HepG2 (cell line): Measurements from ENCODE around the gene SBK1. TPM values are rescaled to one million over a fixed set of nuclear protein-coding genes. Genes with fewer than 3 reads are reported as not detected.
A peak's percentile ranks its signal among the peaks of the same experiment; 100 is the strongest.

Experiments
- ATM ChIP-seq: fragments of 450-650 bp; IDR thresholded peaks from 2 replicates; pipeline ENCODE4 v1.7.1; 2017; ENCODE audit warnings: mild to moderate bottlenecking, borderline replicate concordance
- EED ChIP-seq: sonication (generic); formaldehyde crosslinking; IDR thresholded peaks from 2 replicates; pipeline ENCODE4 v1.5.0; 2020; ENCODE audit warnings: mild to moderate bottlenecking, missing genetic modification reagents
- GLMP ChIP-seq: sonication (generic); formaldehyde crosslinking; IDR thresholded peaks from 2 replicates; pipeline ENCODE4 v1.9.0; 2021; ENCODE audit warnings: missing genetic modification reagents, mild to moderate bottlenecking, borderline replicate concordance
- HDAC1 ChIP-seq: sonication (generic); formaldehyde crosslinking; IDR thresholded peaks from 2 replicates; pipeline ENCODE4 v1.5.1; 2020; ENCODE audit warnings: mild to moderate bottlenecking, missing genetic modification reagents
- HNRNPL ChIP-seq: fragments of 200-400 bp; formaldehyde crosslinking; IDR thresholded peaks from 2 replicates; pipeline ENCODE4 v1.6.1; 2017; ENCODE audit warnings: mild to moderate bottlenecking, low read depth, low read length
- NFYC ChIP-seq: IDR thresholded peaks from 2 replicates; pipeline ENCODE4 v1.6.1; 2016; ENCODE audit warnings: missing genetic modification reagents, missing compliant biosample characterization
- REL ChIP-seq: sonication (generic); formaldehyde crosslinking; conservative IDR thresholded peaks from 2 replicates; pipeline ENCODE4 v1.8.0; 2022; ENCODE audit warnings: mild to moderate bottlenecking, missing genetic modification reagents, moderate library complexity
- REPIN1 ChIP-seq: sonication (generic); formaldehyde crosslinking; IDR thresholded peaks from 2 replicates; pipeline ENCODE4 v1.8.0; 2022; ENCODE audit warnings: missing genetic modification reagents, low read depth, mild to moderate bottlenecking, borderline replicate concordance
- SNAPC2 ChIP-seq: sonication (generic); formaldehyde crosslinking; IDR thresholded peaks from 2 replicates; pipeline ENCODE4 v1.8.1; 2022; ENCODE audit warnings: mild to moderate bottlenecking, missing genetic modification reagents
- SPEN ChIP-seq: sonication (generic); formaldehyde crosslinking; IDR thresholded peaks from 2 replicates; pipeline ENCODE4 v1.5.1; 2020; ENCODE audit warnings: low read depth, mild to moderate bottlenecking, missing genetic modification reagents
- TRAFD1 ChIP-seq: sonication (generic); formaldehyde crosslinking; IDR thresholded peaks from 2 replicates; pipeline ENCODE4 v1.5.1; 2020; ENCODE audit warnings: missing genetic modification reagents, mild to moderate bottlenecking, borderline replicate concordance
- ZNF251 ChIP-seq: sonication (generic); formaldehyde crosslinking; IDR thresholded peaks from 2 replicates; pipeline ENCODE4 v1.9.0; 2021; ENCODE audit warnings: mild to moderate bottlenecking, missing genetic modification reagents
- ZNF432 ChIP-seq: sonication (generic); formaldehyde crosslinking; IDR thresholded peaks from 2 replicates; pipeline ENCODE4 v1.5.0; 2020; ENCODE audit warnings: missing genetic modification reagents, mild to moderate bottlenecking, borderline replicate concordance
- ZNF563 ChIP-seq: sonication (generic); formaldehyde crosslinking; IDR thresholded peaks from 2 replicates; pipeline ENCODE4 v1.8.0; 2022; ENCODE audit warnings: mild to moderate bottlenecking, moderate library complexity, missing genetic modification reagents
- ZNF747 ChIP-seq: sonication (generic); formaldehyde crosslinking; IDR thresholded peaks from 2 replicates; pipeline ENCODE4 v1.8.1; 2023; ENCODE audit warnings: missing genetic modification reagents, mild to moderate bottlenecking, borderline replicate concordance
- ZNF75D ChIP-seq: sonication (generic); formaldehyde crosslinking; IDR thresholded peaks from 2 replicates; pipeline ENCODE4 v1.8.1; 2023; ENCODE audit warnings: missing genetic modification reagents, mild to moderate bottlenecking, borderline replicate concordance
- ZNF782 ChIP-seq: sonication (generic); formaldehyde crosslinking; IDR thresholded peaks from 2 replicates; pipeline ENCODE4 v1.4.0; 2020; ENCODE audit warnings: missing genetic modification reagents, mild to moderate bottlenecking, borderline replicate concordance
- ZNF816 ChIP-seq: sonication (generic); formaldehyde crosslinking; IDR thresholded peaks from 2 replicates; pipeline ENCODE4 v1.8.0; 2022; ENCODE audit warnings: missing genetic modification reagents, mild to moderate bottlenecking, borderline replicate concordance
- ZNF878 ChIP-seq: sonication (generic); formaldehyde crosslinking; IDR thresholded peaks from 2 replicates; pipeline ENCODE4 v1.8.1; 2023; ENCODE audit warnings: mild to moderate bottlenecking, missing genetic modification reagents, moderate library complexity
- polyA plus RNA-seq, 8 experiments: library from polyadenylated mRNA; depleted of rRNA in 3 of 8; stranded (reverse) in 7 of 8; unstranded in 1 of 8; fragments of >200 nt; fragmentation: Illumina TruSeq in 4 of 8; extraction: Trizol in 4 of 8; gene quantifications; 2 replicates each; pipeline versions ENCODE4 v1.2.1 to v1.2.3, GENCODE V29; 2011 to 2016; ENCODE audit warnings: low read depth in 4 of 8, missing spikeins in 1 of 8, mixed read lengths in 1 of 8; ENCODE audit not compliant: insufficient read depth in 1 of 8
- total RNA-seq, 5 experiments: library from RNA; depleted of rRNA; stranded (reverse); fragments of >200 nt; fragmentation: Illumina TruSeq; extraction: Trizol; gene quantifications; 2 replicates each; pipeline ENCODE4 v1.2.3, GENCODE V29; 2016; ENCODE audit warnings: low read depth in 1 of 5
- TF ChIP-seq, protein P1 (sequence below): sonication (generic); formaldehyde crosslinking; IDR thresholded peaks from 2 replicates; pipeline ENCODE4 v1.5.1; 2020; ENCODE audit warnings: missing genetic modification reagents, mild to moderate bottlenecking, borderline replicate concordance
- TF ChIP-seq, protein P2 (sequence below): sonication (generic); formaldehyde crosslinking; conservative IDR thresholded peaks from 2 replicates; pipeline ENCODE4 v1.4.0; 2020; ENCODE audit warnings: missing genetic modification reagents

SBK1 gene
- total and polyA plus RNA-seq, 2 of the 13 experiments (the other 11 are each of a cell fraction or from before 2014, with no cell fraction given), result 0.15 to 0.17 TPM

GRCh38 chr16:28324235-28324886 lies 32.0 kb downstream of the SBK1 start (continued):
- no peak for TF ChIP-seq ATM
- no peak for TF ChIP-seq ZNF747 (CRISPR knock-in tag)
- TF ChIP-seq GLMP (CRISPR knock-in tag), result no peak
- TF ChIP-seq ZNF878 (CRISPR knock-in tag), result no peak
- TF ChIP-seq ZNF816 (CRISPR knock-in tag), result no peak
- TF ChIP-seq REPIN1 (CRISPR knock-in tag), result no peak
- no peak for TF ChIP-seq TRAFD1 (CRISPR knock-in tag)
- TF ChIP-seq ZNF563, result no peak
- TF ChIP-seq ZNF782 (CRISPR knock-in tag), result no peak
- TF ChIP-seq EED, result no peak
- TF ChIP-seq NFYC (CRISPR knock-in tag), result no peak
- peak; percentile 52; the same call in 1 of the 2 replicates for TF ChIP-seq HDAC1 (CRISPR knock-in tag)
- TF ChIP-seq REL, result no peak
- no peak for TF ChIP-seq SPEN (CRISPR knock-in tag)
- no peak for TF ChIP-seq ZNF75D
- TF ChIP-seq HNRNPL, result no peak
- no peak for TF ChIP-seq ZNF251 (CRISPR knock-in tag)
- TF ChIP-seq, protein P1, sequence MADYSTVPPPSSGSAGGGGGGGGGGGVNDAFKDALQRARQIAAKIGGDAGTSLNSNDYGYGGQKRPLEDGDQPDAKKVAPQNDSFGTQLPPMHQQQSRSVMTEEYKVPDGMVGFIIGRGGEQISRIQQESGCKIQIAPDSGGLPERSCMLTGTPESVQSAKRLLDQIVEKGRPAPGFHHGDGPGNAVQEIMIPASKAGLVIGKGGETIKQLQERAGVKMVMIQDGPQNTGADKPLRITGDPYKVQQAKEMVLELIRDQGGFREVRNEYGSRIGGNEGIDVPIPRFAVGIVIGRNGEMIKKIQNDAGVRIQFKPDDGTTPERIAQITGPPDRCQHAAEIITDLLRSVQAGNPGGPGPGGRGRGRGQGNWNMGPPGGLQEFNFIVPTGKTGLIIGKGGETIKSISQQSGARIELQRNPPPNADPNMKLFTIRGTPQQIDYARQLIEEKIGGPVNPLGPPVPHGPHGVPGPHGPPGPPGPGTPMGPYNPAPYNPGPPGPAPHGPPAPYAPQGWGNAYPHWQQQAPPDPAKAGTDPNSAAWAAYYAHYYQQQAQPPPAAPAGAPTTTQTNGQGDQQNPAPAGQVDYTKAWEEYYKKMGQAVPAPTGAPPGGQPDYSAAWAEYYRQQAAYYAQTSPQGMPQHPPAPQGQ, result no peak
- TF ChIP-seq ZNF432, result no peak
- TF ChIP-seq, protein P2, sequence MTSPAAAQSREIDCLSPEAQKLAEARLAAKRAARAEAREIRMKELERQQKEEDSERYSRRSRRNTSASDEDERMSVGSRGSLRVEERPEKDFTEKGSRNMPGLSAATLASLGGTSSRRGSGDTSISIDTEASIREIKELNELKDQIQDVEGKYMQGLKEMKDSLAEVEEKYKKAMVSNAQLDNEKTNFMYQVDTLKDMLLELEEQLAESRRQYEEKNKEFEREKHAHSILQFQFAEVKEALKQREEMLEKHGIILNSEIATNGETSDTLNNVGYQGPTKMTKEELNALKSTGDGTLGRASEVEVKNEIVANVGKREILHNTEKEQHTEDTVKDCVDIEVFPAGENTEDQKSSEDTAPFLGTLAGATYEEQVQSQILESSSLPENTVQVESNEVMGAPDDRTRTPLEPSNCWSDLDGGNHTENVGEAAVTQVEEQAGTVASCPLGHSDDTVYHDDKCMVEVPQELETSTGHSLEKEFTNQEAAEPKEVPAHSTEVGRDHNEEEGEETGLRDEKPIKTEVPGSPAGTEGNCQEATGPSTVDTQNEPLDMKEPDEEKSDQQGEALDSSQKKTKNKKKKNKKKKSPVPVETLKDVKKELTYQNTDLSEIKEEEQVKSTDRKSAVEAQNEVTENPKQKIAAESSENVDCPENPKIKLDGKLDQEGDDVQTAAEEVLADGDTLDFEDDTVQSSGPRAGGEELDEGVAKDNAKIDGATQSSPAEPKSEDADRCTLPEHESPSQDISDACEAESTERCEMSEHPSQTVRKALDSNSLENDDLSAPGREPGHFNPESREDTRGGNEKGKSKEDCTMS (CRISPR knock-in tag), result no peak
- no peak for TF ChIP-seq SNAPC2
